GDM1 (cell line): ENCODE measurements around the gene SND1.
A peak's percentile ranks its signal among the peaks of the same experiment; 100 is the strongest.

Experiments
- DNase-seq: peaks from one replicate; lab custom pipeline; 2025; lab: John Stamatoyannopoulos, UW

SND1 gene

DNA sequence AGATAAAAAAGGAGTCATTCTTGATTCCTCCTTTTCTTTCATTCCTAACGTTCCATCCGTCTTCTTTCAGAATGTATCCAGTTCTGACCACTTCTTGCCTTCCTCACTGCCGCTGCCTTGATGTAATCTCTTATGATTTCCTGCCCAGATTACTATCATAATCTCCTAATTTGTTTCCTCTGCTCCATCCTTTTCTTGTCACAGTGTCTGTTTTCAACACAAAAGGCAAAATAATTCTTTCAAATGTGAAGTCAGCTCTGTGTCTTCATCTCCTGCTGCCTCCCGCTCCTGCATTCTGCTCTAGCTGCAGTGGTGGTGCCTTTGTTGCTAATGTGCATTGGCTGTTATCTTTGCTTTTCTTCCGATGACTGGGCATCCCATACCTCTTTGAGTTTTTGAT lies 150.9 kb downstream of the SND1 start:
- DNase-seq, result no peak

DNA sequence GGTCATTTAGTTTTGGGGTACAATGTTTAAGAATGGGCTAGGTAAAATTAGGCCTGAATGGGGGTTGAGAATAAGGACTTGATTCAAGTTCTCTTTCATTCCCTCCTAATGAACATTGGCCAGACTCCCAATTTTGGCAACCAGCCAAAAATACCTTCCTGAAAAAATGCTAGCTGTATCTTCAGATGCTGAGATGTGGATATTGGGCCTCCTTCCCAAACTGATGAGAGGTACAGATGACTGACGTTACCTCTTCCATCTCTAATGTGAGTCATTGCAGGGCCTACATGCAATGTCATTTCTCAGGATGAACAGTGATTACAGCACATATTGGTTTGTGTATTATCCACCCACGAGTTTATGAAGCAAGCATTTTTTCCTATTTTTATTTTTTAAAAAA lies 151.6 kb downstream of the SND1 start:
- no peak for DNase-seq

DNA sequence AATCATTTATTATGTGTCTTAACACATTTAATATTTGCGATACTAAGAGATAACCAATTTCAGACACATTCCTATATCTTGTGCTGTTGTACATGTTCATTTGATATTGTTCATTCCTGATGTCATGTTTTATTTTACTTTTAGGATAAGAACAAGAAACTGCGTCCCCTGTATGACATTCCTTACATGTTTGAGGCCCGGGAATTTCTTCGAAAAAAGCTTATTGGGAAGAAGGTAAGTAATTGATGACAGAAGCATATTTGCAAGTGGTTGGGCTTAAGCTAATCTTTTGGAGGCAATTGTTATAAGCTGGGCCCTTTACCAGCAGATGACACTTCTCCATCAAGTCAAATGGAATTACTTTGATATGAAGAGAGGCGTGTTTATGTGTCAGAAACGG lies 155.3 kb downstream of the SND1 start:
- DNase-seq, result no peak

GRCh38 chr7:127807829-127808228 lies 155.8 kb downstream of the SND1 start:
- no peak for DNase-seq

DNA sequence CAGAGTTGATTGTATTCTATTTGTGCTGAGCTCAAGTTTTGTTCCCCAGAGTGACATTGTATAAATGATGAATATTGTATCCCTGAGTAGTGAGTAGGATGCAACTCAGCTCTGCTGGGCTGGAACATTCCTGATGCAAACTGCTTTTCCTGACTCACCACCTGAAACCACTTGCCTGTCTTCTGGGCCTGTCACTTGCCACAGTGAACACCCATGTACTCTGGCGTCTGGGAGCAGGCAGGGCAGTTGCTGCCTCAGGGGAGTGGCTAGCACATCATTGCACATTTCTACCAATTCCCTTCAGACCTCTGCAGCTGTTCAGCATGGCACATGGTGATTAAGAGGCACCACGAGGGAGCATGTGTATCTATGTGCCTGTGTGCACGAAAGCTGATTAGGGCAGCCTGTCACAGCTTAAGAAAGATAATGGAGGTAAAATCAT lies 157.3 kb downstream of the SND1 start:
- no peak for DNase-seq

GRCh38 chr7:127810113-127810512 lies 158.1 kb downstream of the SND1 start:
- DNase-seq, result no peak

DNA sequence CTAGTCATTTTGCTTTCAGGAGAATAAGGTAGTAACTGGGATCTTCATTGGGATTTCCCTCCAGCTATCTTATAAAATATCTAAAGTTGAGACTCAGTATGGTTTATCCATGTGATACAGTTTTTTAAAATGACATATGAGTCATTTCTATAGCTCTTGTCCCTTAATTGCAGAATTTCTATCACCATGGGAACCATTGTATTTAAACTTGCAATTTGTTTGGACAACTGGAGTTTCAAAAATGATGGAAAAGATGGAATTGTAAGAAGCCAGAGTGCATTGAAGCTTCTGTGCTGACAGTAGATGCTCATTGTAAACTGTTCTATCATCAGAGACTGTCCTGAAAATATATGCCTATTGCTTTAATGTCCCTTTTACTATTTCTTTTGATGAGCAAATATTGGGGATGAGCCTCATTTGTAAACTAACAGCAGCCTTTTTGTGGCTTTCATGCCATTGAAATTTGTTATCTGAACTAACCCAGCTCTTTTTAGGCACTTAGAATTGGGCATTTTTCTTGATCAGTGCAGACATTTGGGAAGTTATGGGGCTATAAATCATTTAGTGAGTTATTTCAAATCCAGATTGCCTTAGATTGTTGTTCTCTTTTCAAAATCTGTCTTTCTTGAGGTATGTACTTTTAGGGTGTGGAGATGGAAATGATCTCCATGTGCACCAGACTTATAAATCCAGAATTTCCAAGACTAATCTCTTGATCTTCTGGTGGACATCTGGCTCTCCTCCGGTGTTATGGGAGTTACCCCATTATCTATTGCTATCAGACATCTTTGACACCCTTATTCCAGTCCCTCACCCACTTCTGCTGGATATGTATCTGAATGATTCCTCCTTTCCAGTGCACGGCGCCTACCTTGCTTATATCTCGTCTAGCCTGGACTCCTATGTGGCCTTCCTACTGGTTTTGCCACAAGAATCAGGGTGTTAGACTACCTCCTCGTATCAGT lies 159.0 kb downstream of the SND1 start:
- no peak for DNase-seq

DNA sequence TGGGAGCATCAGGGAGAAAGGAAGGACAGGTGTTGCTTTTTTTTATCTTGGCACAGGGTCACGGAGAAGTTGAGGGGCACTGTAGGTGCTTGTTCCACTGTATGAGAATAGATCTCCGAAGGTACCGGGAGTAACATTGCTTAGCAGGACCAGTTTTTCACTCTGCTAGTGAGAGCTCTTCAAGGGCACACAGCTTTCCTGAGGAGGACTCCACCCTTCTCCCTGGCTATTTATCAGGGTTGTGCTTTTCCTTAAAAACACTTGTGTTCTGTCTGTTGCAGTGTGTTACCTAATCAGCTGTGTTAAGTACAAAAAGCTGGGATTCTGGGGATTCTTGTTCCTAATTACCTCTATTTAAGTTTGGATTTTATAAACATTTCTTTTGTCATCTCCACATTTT lies 160.5 kb downstream of the SND1 start:
- DNase-seq, result no peak

GRCh38 chr7:127813991-127814541 lies 162.1 kb downstream of the SND1 start:
- no peak for DNase-seq

DNA sequence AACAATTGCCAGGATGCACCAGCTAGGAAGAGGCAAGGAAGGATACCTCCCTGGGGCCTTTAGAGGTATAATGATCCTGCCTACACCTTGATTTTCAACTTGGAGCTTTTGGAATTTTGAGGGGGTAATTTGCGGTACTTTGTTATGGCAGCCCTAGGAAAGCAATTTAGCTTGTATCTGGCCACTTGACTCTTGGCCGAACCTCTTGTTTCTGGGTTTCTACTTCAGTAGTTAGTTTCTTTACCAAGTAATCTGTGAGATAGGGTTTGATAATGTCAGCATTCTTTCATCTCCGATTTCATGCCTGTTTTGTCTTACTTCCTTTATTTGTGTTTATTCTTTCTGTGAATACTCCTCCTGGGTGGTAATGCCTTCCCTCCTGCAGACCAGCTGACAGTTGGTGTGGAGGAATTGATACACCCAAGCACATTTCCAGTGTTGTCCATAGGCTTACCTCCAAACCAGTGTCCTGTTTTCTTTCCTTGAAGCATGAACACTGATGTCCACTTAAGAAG lies 163.7 kb downstream of the SND1 start:
- no peak for DNase-seq

- DNase-seq, result no peak
Measured at GRCh38 chr7:127816354-127817190, 164.6 kb downstream of the SND1 start.

DNA sequence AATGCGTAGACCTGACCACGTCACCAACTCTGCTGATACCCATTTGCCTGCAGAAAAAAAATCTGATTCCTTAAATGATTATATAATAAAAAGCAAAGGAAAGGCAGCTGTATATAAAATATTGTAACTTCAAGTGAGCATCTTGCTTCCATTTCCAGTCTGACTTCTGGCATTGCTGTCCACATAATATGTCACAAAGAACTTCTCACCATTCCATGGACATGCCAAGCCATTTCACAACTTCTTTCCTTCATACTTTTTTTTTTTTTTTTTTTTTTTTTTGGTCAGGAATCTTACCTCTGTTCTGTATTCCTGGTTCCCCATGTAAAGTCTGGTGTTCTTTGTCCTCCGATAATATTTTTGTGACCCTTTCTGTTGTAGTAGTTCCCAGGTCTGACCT lies 165.5 kb downstream of the SND1 start:
- no peak for DNase-seq

- DNase-seq, result no peak
Measured at GRCh38 chr7:127818306-127818705, 166.3 kb downstream of the SND1 start.

GRCh38 chr7:127819975-127820731 lies 168.2 kb downstream of the SND1 start:
- peak; percentile 24 for DNase-seq

- no peak for DNase-seq
Measured at GRCh38 chr7:127820732-127821085, 168.7 kb downstream of the SND1 start.

DNA sequence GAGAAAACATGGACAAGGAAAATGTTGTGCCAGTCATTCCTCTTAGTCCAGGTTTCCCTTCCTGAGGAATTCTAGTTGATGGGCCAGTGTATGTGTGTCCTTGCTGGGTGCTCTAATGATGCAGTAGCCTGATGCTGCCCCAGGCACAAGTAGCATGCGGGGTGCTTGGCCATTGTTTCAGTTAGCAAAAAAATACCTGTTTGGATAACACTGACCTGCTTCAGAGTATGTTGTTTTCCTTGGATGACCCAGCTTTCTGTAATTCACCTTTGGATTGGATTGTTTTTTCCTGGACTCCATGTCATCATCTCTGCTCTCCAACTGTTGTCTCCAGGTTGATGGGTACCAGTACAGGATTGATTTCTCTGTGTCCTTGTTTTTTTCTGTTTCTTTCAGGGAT lies 169.2 kb downstream of the SND1 start:
- no peak for DNase-seq

GRCh38 chr7:127822822-127823508 lies 171.0 kb downstream of the SND1 start:
- DNase-seq, result no peak

DNA sequence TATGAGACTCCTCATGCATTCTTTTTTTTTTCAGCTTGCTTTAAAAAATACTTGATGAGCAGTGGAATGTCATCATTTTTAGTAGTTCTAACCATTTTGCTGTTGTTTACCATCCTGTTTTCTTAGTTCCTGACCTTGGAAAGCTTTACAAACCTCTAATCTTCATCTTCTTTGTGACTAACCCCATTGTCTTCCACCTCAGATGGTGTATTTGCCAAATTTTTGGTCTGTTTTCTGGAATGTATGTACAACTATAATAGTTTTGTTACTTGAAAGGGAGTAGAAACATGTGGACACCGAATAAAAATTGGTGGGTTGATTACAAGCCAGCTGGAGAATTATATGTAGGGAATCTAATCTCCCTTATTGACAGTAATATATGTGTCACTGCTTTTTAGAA lies 172.7 kb downstream of the SND1 start:
- no peak for DNase-seq

GRCh38 chr7:127828843-127829500 lies 177.0 kb downstream of the SND1 start:
- DNase-seq, result no peak
